Stimulated activated CD4-positive, alpha-beta T cell treated with anti-CD3 and anti-CD28 coated beads, Interleukin-4, amount 100 ng/mL, for 1 hour (primary cell): ENCODE results near the gene PARD3.
"Not testable (repeated sequence)": the region's sequence is repeated elsewhere in the genome, so short reads cannot be mapped to it uniquely, and the experiment has no call there.

Source experiments
- DNase-seq: peaks from one replicate; pipeline ENCODE4 v3.0.0-alpha.2; 2020

PARD3 gene

DNA sequence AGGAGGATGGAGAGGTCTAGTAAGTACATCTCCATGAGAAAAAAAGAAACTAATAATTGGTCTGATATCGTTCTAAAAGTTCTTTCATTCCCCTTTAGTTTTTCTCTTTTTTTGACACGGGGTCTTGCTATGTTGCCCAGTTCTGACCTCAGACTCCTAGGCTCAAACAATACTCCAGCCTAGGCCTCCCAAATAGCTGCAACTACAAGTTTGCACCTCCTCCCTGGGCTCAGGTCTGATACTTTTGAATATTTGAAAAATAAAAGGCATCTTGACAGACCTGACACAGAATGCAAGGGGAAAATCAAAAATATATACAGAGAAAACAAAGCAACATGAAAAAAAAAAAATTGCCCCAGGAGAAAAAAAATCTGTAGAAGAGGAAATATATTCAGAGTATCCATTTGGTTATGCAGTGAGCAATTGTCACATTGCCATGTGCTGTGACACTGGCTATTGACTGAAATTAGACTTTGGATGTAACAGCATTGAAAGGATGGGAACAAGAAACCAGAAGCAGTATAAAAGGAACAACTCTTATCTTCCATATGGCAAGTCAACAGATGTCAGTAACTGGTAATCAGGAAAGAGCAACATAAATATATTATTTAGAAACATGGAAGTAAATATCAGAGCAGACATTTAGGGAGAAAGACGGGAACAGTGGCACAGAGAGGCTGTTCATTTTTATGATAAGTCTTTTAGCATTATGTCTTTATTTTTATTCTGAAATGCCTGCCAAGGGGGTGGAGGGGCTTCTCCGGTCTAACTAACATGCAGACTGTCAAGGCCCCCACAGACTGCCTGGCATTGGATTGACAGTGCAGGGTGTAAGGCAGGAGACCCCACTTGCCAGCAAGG, 408.4 kb downstream of the PARD3 start:
- DNase-seq = no peak

DNA sequence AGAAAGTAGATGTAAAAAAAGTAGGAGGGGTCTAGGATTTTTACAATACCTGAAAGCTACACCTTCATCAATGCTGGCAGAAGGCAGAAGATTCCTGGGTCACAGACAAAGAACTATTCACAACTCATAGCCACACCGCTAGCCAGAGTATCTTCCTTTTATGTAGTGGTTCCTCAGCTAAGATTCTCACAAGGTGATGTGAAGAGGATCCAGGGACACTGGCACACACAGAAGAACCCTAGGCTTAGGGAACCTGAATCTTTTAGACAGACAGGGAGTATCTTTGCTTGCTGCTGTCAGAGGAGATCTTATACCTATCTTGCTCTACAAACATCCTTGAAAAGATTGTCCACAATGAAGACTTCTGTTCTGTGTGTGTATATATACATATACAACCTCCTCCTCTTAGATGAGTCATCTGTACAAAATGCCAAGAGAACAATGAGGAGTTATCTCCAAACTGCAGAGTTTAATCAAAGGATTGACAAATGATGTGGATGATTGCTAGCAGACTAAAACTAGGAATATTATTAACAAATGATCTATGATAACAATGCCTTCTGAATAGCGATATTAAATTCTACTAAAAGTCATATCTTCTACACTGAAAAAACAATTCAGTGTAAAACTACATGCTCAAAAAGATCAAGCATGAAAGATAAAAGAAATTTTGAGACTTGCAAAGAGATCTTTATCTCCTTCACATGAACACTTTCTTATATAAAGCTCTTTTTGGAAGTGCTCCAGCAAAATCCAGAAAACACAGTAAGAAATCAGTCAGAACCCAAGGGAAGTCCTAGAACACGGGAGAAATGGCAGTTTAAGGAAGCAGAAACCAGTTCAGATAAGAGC, 409.3 kb downstream of the PARD3 start:
- DNase-seq = no peak

- no peak for DNase-seq
Observed at GRCh38 chr10:34403512-34403911, 411.6 kb downstream of the PARD3 start.

DNA sequence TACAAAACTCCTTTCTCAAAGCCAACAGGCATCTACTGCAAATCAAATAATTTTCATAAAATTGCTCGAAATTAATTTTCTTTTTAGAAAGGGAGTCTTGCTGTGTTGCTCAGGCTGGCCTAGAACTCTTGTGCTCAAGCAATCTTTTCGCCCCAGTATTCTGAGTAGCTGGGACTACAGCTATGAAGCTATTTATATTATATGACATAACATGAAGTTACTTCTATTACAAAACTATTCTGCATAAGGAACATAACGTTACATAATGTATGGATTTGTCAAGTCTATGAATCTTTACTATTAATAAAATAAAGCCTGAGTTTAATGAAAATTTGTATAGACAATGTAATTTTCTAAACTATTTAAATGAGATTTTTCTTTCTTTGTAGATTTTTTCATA, 415.0 kb downstream of the PARD3 start:
- no peak for DNase-seq

- DNase-seq = no peak
Observed at GRCh38 chr10:34399013-34399412, 416.1 kb downstream of the PARD3 start.

DNA sequence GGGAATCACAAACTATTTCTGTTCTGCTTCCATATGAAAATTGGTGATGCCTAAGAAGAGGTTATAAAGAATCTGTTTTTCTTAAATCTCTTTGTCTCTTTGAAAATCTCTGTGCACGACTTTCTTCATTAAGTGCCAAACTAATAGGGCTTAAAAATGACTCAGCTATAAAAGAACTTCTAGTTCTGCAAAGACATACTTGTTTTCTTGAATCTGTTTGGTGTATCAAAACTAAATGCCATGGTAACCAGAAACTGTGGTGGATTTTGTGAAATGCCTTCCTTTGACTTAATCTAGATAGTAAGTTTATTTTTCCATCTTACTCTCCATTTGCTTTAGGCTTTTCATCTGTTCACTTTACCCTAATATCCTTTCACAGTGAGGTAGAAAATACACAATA, 417.8 kb downstream of the PARD3 start:
- DNase-seq = no peak

DNA sequence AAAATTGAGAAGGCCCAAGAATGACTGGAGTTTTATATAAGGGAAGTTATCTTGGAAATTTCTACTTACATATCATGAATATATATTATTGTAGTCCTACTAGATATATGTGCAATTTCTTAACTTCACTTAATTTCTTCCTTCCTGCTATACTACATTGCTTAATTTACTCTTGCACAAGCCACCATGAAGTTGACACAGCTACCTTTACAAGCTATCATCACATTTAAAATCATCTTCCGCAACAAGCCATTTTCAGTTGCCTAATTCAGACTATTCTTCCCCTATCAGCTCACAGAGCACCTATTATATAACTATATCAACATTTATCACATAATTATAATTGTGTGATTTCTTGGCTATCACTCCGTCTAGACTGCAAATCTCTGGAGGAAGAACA, 418.4 kb downstream of the PARD3 start:
- DNase-seq = no peak

GRCh38 chr10:34392641-34393170, 422.4 kb downstream of the PARD3 start:
- DNase-seq = no peak

GRCh38 chr10:34391168-34391567, 423.9 kb downstream of the PARD3 start:
- not testable (repeated sequence) for DNase-seq

DNA sequence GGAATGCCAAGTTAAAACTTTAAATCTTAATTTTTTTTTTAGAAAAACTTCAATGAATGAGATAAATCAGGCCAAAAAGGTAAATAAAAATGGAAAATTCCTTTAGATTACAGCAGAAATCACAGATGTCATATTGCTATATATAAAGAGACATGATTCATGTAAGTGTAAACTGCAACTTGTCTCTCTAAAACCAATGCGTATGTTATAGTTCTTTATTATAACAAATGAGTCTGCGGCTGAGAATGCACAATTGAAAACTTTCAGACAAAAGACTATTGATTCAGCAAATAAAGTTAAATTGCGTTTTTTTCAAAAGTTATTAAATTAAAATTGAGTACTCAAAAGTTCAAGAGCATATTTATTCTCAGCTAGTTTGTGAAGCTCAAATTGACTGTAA, 425.3 kb downstream of the PARD3 start:
- no peak for DNase-seq

- no peak for DNase-seq
Observed at GRCh38 chr10:34386921-34387320, 428.2 kb downstream of the PARD3 start.

DNA sequence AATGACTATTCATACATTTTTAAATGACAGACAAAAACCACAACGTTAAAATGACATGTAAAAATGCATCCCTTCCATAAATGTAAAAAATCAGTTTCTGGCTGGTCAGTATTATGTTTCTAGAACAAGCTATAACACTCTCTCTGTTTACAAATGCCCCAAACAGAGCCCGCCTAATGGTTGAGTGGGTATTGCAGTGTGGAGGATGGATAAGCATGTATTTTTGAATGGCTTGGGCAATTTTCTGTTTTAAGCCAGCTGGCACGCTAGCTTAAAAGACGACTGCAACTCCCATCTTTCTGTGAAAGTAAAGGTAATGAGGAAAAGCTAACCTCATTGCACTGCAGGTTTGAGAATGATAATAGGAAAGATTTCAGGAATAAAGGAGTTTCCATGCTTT, 430.7 kb downstream of the PARD3 start:
- no peak for DNase-seq

GRCh38 chr10:34382626-34383025, 432.5 kb downstream of the PARD3 start:
- DNase-seq = no peak

DNA sequence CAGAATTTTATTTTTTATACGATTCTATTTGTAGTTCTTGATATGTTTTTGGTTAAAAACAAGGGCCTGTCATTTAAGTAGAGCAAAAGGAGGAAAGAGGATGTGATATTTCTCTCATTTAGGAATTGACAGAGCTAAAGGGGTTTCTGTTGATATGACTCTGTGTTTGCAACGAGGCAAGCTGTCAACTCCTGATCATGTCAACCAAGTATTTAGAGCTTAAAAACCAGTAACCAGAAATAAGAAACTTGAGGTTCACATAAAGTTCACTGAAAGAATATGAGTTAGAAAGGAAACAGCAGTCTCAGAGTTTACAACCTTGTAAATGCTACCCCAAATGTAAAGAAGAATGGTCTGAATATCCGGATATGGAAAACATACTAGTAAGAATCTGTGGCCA, 434.2 kb downstream of the PARD3 start:
- no peak for DNase-seq

DNA sequence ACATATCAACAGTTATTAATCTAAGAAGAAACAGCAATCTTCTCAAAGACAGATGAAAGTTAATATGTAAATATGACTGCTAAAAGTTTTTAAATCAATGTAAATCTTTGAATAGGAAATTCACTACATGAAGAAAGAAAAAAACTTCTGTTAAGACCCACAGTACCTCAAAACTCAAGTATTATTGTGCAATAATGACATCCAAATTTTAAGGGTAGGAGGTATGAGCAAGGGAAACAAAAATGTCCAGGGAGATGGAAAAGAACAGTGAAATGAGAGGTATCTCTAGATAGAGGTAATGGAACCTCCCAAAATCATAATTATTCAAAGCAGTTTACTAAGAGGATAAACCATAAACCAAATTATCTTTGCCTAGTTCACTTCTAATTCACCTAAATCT, 436.8 kb downstream of the PARD3 start:
- no peak for DNase-seq

DNA sequence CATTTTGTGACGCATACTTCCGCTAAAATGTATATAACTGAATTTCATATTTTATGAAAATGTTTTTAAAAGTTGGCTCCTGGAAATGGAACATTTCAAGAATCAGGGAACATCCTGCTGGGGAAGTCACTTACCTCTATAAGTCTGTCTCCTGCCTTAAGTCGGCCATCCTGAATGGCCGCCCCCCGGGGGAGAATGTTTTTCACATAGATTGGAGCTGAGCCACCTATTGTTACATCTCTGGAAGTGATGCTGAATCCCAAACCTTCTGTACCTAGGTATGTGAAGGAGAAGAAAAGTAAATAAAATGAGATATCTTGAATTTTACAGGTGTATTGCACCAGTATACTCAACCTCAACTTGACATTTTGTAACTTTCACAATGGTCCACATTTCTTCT, 437.3 kb downstream of the PARD3 start:
- DNase-seq = no peak

- DNase-seq = no peak
Observed at GRCh38 chr10:34374356-34375045, 440.6 kb downstream of the PARD3 start.

DNA sequence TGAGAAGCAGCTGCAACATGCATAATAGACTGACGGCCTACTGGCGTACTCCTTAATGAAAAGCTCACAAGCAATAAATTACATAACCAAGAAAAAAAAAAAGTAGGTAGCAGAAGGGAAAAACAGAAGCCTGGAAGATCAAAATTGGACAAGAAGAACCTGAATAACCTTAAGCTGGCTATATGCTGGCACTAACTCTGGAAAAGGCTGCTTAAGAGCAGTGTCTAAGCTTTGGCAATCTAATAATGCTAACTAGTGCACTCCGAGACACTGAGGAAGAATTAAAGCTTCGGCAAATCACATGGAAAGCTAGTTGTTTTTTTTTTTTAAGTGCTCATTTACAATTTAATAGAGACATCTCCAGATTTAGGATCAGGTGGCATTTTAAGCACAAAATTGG, 441.9 kb downstream of the PARD3 start:
- no peak for DNase-seq

DNA sequence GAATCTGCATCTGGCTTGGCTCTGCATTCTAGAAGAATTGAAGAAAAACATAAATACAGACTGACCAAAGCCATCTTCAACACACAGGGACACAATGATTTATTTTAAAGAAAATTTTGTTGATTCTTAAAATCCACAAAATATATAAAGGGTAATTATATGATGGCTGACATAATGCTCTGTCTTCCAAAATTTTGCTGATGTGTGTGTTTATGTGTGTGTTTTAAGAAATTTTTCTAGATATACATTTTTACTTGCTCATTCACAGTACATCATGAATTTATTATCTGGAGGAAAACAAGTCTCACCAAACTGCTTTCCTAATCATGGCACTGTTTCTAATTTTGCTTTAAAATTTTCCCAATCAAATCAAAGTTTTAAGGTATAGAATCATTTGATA, 442.6 kb downstream of the PARD3 start:
- no peak for DNase-seq

- no peak for DNase-seq
Observed at GRCh38 chr10:34370126-34370525, 445.0 kb downstream of the PARD3 start.

DNA sequence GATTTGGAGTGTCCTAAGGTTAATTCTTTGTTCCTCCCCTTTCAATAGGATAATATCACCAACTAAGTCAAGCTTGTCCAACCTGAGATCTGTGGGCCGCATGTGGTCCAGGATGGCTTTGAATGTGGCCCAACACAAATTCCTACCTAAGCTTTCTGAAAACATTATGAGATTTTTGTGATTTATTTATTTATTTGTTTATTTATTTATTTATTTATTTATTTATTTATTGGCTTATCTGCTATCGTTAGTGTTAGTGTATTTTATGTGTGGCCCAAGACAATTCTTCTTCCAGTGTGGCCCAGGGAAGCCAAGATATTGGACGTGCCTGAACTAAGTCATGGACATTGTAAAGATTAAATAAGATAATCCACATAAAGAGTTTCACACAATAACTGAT, 446.0 kb downstream of the PARD3 start:
- no peak for DNase-seq

GRCh38 chr10:34364253-34365037, 450.7 kb downstream of the PARD3 start:
- no peak for DNase-seq
